ENCODE data around the gene SMPD3. TPM values are rescaled to one million over a fixed set of nuclear protein-coding genes. Genes with fewer than 3 reads are reported as not detected.

SMPD3 gene
- total and polyA plus RNA-seq, 2 of the 8 experiments (the other 6 are each of a cell fraction or from before 2014, with no cell fraction given): 0.39 to 1.3 TPM

- ChIA-PET CTCF (ENCODE audit: partially characterized antibody) (no interaction called here), POLR2A (ENCODE audit: partially characterized antibody) (interaction anchor here (1.2 to 1.6 kb wide), 2 partner anchors 9 to 32 kb away, joined by 3 to 5 read pairs; no protein-coding TSS in a partner anchor)
- Histone ChIP-seq H3K4me2 (ENCODE audit: insufficient read depth in 1 of 2, low read depth in 2 of 2, low read length in 2 of 2) (no peak overlapping the region), H3K4ac (replicated peaks; ENCODE audit: insufficient read length, low read depth, low read length) (no peak overlapping the region), H3K23ac (ENCODE audit: insufficient read length) (no peak overlapping the region), H3K4me3 (ENCODE audit: extremely low read depth in 1 of 4, insufficient read depth in 2 of 4, low read depth in 3 of 4, low read length in 4 of 4) (no peak overlapping the region), H3K14ac (ENCODE audit: insufficient read length) (no peak overlapping the region), H2BK15ac (ENCODE audit: low read length) (no peak overlapping the region), H3K23me2 (ENCODE audit: low read depth, low read length) (no peaks in the 10 kb centered on the region), H3K79me2 (ENCODE audit: control insufficient read depth in 1 of 2, insufficient read depth in 2 of 2, low read length in 2 of 2) (no peaks in the 10 kb centered on the region), H3K4me1 (replicated peaks in 1 of 4; ENCODE audit: control insufficient read depth in 3 of 4, insufficient read depth in 4 of 4, low read length in 3 of 4) (no peaks in the 10 kb centered on the region), H4K5ac (ENCODE audit: insufficient read length, low read depth, low read length) (no peak overlapping the region), H2AK5ac (ENCODE audit: low read depth, low read length) (no peak overlapping the region), H2BK20ac (ENCODE audit: low read length) (no peak overlapping the region), H4K20me1 (replicated peaks in 1 of 2; ENCODE audit: control insufficient read depth in 1 of 2, insufficient read depth in 2 of 2, low read length in 2 of 2) (peaks cover 0 to 12% of the 10 kb centered on the region in 2 experiments), H2BK5ac (ENCODE audit: low read depth, low read length) (no peak overlapping the region), H3K56ac (replicated peaks; ENCODE audit: insufficient read length, low read depth, low read length) (no peak overlapping the region), H2AFZ (ENCODE audit: low read length) (no peak overlapping the region), H3K27me3 (replicated peaks in 1 of 4; ENCODE audit: control insufficient read depth in 3 of 4, extremely low read depth in 1 of 4, insufficient read depth in 3 of 4, low read length in 3 of 4) (no peaks in the 10 kb centered on the region; a peak in 1 of 7 replicates), H2BK120ac (replicated peaks; ENCODE audit: low read depth, low read length) (no peak overlapping the region), H4K91ac (replicated peaks; ENCODE audit: insufficient read length, low read length) (no peak overlapping the region), H3K79me1 (ENCODE audit: low read depth, low read length) (0 out of 2 replicates have a peak, but pooled peaks cover 2% of the 10 kb centered on the region), H4K8ac (ENCODE audit: extremely low read depth, insufficient read depth, low read length) (no peak overlapping the region), H3K18ac (ENCODE audit: extremely low read depth, low read length) (no peak overlapping the region), H3K9me3 (ENCODE audit: insufficient read depth in 2 of 2, low read depth in 1 of 2, low read length in 1 of 2) (no peaks in the 10 kb centered on the region), H3K9ac (replicated peaks in 1 of 4; ENCODE audit: extremely low read depth in 1 of 4, low read depth in 3 of 4, low read length in 3 of 4) (no peak overlapping the region), H3K36me3 (ENCODE audit: control insufficient read depth in 2 of 4, insufficient read depth in 4 of 4, low read length in 3 of 4) (peaks cover 8 to 38% (median 16%) of the 10 kb centered on the region in 4 experiments; a peak in 7 of 8 replicates), H3K27ac (ENCODE audit: low read depth, low read length) (no peak overlapping the region), H2BK12ac (ENCODE audit: low read depth, low read length) (no peak overlapping the region)
- DNase-seq (ENCODE audit: low read depth in 1 of 2, low spot score in 2 of 2) (no peak), FAIRE-seq (no peak)
- TF ChIP-seq TAF7 (optimal IDR thresholded peaks at IDR 0.05; ENCODE audit: borderline replicate concordance, low read depth, low read length): no peak
- 92% methylated on average over 11 of the region's 11 CpGs; no CpG with 5 or more reads in 1 of the 2 experiments for WGBS, 2 experiments (ENCODE audit: extremely low coverage in 1 of 2, insufficient coverage in 1 of 2, insufficient read length in 1 of 2, insufficient replicate concordance in 2 of 2, low coverage in 1 of 2, low lambda C conversion rate in 2 of 2, missing lambda C conversion rate in 1 of 2)
Observed at GRCh38 chr16:68351463-68351862, 96.8 kb downstream of the SMPD3 start.
